LHCN-M2 (cell line): Measurements from ENCODE around the gene NRCAM. TPM values are rescaled to one million over a fixed set of nuclear protein-coding genes. Genes with fewer than 3 reads are reported as not detected.
"Not testable (repeated sequence)": the region's sequence is repeated elsewhere in the genome, so short reads cannot be mapped to it uniquely, and the experiment has no call there.

Experiments
- DNase-seq: peaks from one replicate; pipeline ENCODE4 v3.0.0-alpha.2; 2012; ENCODE audit warnings: low read depth
- polyA plus RNA-seq: library from polyadenylated mRNA; unstranded; fragments of >200 nt; gene quantifications from one replicate; pipeline ENCODE4 v1.2.1, GENCODE V29; 2012; ENCODE audit warnings: missing spikeins
- total RNA-seq: library from RNA; depleted of rRNA; stranded (reverse); fragments of >200 nt; gene quantifications from 2 replicates; pipeline ENCODE4 v1.2.3, GENCODE V29; 2014; rRNA removed

The NRCAM gene
- 6.0 and 8.9 TPM in 2 replicates for total RNA-seq
- 1.9 TPM for polyA plus RNA-seq

DNA sequence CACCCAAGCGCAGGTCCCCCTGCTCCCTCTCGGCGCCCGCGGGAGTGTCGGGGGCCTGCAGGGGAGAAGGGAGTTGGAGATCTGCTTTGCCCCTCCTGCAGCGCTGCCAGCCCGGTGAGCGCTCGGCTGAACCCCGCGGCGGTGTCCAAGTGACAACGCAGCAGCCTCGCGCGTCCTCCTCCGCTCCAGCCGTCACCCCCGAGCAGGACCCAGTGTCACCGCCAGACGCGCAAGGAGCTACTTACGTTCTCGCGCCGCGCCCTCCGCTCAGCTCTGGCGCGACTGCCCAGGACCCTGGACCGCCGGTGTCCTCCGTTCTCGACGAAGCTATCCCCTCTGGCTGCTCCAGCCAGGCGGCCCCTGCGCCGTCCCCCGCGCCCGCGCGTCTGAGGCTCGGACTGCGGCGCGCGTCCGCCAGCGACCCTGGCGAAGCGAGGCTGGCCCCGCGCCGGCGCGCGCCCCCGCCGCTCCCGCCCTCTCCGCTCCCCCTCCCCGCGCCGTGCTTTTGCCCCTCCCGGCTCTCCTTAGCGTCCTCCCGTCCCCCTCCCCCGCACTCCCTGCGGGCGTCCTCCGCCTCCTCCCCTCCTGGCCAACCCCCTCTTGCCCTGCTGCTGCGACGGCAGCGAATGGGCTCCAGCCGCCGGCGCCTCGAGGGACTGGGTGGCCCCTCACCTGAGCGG, at the start of gene NRCAM:
TSS of gene NRCAM (minus strand) at position 439 of the 680 bp plus-strand sequence. CDS start 216,372 bp downstream, outside the sequence.
- DNase-seq: peak; percentile 37

DNA sequence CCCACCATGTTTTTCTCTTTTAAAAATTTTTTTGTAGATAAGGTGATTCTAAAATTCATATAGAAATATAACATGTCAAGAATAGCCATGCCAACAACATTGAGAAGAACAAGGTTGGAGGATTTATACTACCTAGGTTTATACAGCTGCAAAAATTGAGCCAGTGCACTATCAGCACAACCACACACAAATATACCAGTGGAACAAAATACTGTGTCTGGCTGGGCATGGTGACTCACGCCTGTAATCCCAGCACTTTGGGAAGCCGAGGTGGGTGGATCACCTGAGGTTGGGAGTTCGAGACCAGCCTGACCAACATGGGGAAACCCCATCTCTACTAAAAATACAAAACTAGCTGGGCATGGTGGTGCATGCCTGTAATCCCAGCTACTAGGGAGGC, 48.3 kb upstream of the NRCAM start:
- DNase-seq: not testable (repeated sequence)

DNA sequence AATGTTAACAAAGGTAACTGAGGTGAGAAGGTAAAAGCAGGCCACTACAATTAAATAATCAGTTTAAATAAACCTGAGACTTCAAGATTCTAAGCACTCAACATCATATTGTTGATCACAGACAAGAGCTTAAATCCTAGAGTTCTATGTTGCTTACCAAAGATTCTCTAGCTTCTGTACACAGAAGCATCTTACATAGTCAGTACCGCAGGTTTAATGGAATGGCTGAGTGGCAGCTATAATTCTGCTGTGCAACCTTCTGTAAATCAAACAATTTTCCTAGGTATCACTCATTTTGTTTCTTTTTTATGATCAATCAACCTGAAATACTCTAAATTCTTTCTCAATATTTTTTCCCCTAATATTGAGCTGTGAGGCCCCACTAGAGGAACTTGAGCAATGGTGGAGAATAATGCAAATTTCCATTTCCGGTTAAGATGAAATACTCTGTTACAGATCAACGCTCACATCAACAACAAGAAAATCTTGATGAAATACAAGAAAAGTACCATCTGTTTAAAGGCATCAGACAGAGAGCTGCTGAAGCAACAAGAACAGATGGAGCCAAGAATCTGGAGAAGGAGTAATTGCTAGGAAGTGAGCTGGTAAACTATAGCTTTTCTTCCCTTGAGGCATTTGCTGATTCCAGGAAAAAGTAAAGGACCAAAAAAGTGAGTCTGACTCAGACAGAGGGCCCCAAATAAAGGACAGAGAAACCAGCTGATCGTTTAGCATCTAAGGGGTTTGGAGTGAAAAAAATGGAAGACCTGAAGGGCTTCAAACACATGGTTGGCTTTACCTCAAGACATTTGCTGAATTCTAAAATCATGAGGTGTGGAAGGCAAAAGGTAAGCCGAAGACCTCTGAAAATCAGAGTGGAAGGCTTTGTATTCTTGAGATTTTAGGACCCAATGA, 47.1 kb upstream of the NRCAM start:
- peak; percentile 79 for DNase-seq

DNA sequence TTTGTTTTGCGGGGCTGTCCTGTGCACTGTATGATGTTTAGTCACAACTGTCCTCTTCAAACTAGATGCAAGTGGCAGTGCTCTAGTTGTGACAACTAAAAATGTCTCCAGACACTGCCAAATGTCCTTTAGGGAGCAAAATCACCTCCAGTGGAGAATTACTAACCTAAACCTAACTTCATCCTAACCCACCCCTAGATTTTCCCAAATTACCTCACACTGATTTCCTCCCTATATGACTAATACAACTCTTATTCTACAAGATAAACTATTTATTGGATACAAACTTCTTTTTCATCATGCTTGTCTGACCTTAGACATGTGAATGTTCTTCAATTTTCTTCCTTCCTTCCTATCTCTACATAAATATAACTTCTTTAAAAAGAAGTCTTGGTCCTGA, 43.3 kb upstream of the NRCAM start:
- DNase-seq: no peak

GRCh38 chr7:108498481-108498880, 42.2 kb upstream of the NRCAM start:
- DNase-seq: no peak

DNA sequence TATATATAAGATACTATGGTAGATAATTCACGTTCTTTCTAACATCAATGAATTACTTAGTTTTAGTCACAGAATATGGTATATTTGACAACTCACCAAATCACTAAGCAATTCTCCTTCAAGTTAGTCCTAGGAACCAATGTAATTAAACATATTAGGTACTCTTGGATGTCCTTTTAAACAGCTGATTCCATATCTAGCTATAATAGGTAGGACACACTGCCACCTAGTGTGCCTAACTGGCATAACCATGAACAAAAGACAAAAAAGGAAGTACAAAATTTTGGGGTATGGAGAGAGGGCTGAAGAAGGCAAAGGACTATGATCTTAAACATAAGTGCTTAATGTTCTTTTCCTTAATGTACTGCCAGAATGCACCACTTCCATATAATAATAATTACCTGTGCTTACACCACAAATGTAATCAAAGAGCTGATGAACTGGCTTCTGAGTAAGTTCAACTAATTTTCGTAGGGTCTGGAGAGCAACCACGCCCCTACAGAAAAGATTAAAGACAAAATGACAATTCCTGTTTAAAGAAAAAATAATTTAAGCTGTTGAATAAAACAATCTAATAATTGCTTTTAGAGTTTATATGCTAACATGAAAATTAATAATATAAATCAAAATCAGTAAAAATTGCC, 41.0 kb upstream of the NRCAM start:
- peak; percentile 59 for DNase-seq

- peak; percentile 14 for DNase-seq
Measured at GRCh38 chr7:108492742-108493141, 36.5 kb upstream of the NRCAM start.

GRCh38 chr7:108488768-108489538, 32.7 kb upstream of the NRCAM start:
- no peak for DNase-seq

DNA sequence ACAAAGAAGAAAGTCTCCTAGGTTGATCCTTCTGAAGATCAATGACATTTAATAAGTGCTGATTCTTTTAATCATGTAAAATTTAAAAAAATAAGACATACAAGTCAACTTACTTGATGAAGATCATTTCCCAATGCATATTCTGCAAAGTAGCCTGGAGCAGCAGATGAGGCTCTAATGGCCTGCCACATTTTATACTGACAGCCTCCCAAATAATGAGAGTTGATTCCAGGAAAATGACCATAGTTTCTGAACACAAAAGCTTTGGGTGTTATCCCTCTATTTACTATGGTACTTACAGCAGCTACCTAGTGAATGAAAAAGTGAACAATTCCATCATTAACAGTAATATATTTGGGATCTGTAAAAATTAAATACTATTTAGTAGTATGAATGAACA, 31.4 kb upstream of the NRCAM start:
- DNase-seq: no peak

DNA sequence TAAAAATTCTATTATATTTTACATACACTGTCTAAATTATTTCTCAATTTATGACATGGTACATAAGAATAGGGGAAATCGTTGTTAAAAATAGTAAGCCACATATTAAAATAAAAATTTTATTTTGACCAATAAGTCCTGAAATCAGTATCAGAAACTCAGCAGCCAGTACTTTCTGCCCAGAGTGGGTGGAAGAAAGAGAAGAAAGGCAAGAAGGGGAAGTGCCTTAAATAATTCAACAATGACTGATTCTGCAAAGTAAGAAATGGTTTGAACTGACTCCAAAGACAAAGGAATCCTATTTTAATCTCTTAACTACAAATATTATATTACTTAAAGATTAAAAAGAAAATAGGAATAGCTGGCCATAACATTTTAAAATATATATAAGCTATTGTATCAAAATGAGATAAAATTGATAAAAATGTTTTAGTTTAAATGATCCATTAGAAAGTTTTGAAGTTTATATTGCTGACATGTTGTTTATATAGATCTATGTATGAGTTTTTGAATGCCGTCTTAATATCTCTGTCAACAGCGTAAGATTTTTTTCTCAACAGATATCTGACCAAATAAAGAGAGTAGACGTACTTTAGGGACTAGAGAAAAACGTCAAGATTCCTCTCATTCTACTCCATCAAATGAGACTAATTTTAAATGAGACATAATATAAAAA, 30.2 kb upstream of the NRCAM start:
- peak; percentile 22 for DNase-seq

- DNase-seq: no peak
Measured at GRCh38 chr7:108484137-108484536, 27.9 kb upstream of the NRCAM start.

DNA sequence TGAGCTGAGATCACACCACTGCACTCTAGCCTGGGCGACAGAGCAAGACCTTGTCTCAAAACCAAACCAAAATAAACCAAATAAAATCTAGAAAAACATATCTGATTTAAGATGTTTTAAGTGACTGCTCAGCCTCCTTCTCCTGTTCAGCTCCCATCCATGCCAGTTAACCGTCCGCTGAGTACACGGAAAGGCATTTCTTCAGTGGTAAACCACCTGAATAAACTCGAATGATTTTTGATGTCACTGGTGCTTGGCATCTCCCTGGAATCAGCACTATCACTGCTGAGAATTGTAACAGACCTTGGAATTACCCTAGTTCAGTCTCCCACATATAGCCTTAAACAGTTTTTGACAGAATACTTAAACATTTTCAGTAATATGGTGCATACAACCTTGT, 24.1 kb upstream of the NRCAM start:
- no peak for DNase-seq

GRCh38 chr7:108479751-108480150, 23.5 kb upstream of the NRCAM start:
- DNase-seq: no peak

DNA sequence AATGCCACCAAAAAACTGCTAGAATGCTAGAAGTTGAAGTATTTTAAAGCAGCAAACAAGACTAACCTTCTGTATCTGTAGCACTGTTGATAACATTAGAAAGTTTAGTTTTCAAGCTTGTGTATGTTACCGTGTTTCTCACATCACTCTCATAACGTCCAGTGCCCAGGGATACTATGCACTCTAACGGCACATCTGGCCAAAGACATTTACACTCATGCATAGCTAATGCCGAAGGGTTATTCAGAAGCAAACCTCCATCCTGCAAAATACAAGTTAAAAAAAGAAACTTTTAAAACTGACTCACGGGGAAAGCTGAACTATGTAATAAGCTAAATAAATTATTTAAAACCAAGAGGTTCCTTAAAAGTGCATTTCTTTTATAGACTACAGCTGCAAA, 22.9 kb upstream of the NRCAM start:
- DNase-seq: no peak

DNA sequence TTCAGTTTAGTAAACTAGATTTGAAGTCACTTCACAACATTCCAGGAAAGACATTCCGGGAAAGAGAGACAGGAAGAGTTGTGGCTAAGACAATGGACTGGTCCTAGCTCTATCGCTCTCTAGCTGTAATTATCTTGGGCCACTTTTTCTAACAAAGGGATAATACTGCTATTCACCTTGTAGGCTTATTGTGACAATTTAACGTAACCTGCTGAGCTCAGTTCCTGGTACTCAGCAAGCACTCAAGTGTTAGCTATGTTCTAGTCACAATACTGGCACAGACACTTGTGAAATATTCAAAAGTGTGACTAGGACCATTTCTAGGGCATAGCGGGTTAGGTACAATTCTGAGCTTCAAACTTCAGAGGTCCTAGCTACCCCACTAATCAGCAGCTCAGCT, 12.0 kb upstream of the NRCAM start:
- no peak for DNase-seq

- no peak for DNase-seq
Measured at GRCh38 chr7:108467391-108467790, 11.2 kb upstream of the NRCAM start.

DNA sequence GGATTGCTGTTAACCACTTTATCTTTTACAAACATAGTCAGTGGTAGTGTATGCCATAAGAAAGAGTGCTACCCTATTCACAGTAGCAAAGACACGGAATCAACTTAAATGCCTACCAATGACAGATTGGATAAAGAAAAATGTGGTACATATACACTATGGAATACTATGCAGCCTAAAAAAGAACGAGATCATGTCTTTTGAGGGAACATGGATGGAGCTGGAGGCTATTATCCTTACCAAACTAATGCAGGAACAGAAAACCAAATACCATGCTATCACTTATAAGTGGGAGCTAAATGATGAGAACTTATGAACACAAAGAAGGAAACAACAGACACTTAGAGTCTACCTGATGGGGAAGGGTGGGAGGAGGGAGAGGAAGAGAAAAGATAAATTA, 10.1 kb upstream of the NRCAM start:
- not testable (repeated sequence) for DNase-seq

GRCh38 chr7:108464743-108465142, 8.5 kb upstream of the NRCAM start:
- DNase-seq: no peak

- no peak for DNase-seq
Measured at GRCh38 chr7:108463613-108464012, 7.4 kb upstream of the NRCAM start.

- no peak for DNase-seq
Measured at GRCh38 chr7:108461840-108462239, 5.6 kb upstream of the NRCAM start.

GRCh38 chr7:108460964-108461363, 4.7 kb upstream of the NRCAM start:
- no peak for DNase-seq
